ENCODE results near the gene REG4. TPM values are rescaled to one million over a fixed set of nuclear protein-coding genes. Genes with fewer than 3 reads are reported as not detected.

REG4 gene
- total RNA-seq, 1 donor from 2014 or later: not detected

DNA sequence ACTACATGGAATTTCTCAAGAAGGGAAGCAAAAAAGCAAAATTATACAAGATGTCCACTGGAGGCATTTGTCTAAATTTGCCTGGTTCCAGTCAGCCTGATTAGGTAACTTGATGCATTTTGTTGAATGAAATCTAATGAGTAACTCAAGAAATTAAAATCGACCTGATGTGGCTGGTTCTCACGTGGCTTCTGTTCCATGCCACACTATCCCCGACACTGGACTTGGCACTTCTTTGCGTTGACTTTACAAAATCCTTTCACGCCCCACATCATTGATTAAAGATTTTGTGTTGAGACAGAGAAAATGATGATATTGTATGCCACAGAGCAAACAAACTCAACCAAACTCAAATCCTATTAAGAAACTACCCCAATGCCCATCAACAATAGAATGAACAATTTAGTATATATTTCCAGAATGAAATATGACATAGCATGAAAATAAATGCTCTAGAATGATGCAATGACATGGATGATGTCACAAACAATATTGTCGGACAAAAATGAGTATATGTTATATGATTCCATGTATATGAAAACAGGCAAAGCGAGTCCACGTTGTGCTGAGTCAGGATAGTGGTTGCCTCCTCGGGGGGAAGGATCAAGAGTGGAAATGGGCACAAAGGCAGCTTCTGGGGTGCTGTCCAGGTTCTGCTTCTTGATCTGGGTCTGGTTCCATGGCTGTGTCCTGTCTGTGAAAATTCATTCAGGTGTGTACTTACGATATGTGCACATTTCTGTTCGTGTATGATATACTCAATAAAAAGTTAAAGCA lies 29.6 kb downstream of the REG4 start:
- no peak for DNase-seq (ENCODE audit: low read depth in 2 of 2)

DNA sequence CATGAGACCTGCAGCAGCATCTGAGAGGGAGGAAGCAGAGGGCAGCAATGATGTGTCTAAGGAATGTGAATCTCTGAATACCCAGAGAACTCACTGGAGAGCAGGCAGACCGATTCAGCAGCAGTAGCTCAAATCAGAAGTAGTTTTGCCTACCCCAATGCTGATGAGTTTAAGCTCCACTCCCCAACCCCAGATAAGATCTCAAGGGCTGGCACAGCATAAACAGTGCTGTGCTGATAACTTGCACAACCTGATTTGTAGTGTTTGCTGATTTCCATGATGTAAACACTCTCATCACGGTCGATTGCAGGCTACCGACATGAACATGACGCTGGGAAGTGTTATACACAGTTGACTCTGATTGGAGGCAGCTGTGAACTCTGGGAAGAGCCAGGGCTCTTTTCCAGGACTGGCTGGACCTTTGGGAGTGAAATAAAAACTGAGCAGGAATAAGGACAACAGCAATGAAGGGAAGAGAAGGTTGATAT lies 31.3 kb downstream of the REG4 start:
- no peak for DNase-seq (ENCODE audit: low read depth in 2 of 2)

- DNase-seq (ENCODE audit: low read depth in 2 of 2): no peak
Observed at GRCh38 chr1:119778886-119779560, 32.2 kb downstream of the REG4 start.

DNA sequence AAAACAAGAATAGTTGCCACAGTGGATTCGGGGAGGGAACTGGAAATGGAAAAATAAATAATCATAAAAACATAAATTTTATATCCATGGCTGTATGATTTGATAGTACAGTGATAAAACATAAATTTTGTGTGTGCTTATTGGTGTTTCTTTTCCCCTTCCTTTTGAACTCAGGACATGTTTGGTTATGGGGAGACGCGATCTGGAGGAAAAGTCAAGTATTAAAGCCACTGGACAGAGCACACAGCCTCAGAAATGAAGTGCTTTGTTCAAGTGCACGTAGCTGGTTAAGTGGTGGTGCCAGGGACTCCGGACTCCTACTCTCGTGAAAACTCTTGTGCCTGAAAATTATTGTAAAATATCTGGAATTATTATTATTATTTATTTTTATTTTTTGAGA lies 32.9 kb downstream of the REG4 start:
- no peak for DNase-seq (ENCODE audit: low read depth in 2 of 2)

DNA sequence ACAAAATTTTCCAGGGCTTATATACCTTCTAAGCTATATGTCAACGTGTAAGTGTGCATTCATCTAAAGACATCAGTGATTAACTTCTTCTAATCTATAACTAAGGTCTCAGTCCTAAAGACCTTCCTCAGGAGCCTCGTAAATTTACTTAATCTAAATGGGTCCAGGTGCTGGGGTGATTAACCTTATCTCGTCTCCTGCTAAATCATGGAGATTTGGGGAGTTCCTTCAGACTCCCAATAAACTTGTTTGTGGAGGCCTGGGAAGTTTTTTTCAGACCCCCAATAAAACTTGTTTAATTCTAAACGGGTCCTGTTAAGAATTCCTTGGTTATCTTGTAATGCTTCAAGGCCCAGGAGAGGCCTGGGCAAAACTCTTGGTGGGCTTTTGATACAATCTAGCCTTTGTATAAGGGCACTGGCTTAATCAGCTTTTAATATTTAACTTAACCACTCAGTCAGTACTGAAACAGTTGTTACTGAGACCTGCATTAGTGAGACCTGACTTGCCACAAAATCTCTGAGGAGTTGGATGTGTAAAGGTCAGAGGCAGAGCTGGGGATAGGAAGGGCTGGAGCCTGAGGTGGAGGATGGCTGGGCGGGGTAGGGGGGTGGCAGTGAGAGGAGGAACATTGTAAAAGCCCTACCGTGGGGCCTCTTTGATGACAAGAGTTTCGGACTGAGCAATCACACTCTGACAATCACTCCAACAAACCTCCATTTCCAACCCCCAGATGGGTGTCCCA lies 36.3 kb downstream of the REG4 start:
- no peak for DNase-seq (ENCODE audit: low read depth in 2 of 2)

DNA sequence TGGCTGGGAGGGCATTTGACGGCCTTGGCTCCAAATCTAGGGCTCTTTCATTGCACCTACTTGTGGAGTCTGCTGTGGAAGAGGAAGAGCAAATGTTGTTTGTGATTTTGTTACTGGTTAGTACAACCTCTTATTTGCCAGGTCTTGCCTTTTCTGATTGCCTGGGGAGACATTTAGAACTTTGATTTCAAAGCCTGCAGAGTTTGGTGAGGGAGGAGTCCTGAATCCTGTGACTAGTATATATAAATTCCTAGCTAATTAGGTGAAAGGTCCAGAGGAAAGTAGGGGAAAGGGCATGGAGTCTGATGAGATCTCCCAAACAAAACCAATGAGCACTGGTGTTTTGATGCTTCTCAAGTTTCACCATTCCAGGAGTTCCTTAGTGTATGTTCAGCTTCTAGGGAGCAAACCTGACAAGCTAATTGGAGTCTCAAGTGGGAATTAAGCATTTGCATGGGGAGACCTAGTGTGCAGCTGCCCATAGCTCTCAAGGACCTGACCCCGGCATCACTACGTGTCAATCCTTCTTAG lies 37.5 kb downstream of the REG4 start:
- DNase-seq (ENCODE audit: low read depth in 2 of 2): no peak

GRCh38 chr1:119772298-119772697 lies 39.0 kb downstream of the REG4 start:
- no peak for DNase-seq (ENCODE audit: low read depth in 2 of 2)

GRCh38 chr1:119771770-119772169 lies 39.5 kb downstream of the REG4 start:
- DNase-seq (ENCODE audit: low read depth in 2 of 2): no peak

DNA sequence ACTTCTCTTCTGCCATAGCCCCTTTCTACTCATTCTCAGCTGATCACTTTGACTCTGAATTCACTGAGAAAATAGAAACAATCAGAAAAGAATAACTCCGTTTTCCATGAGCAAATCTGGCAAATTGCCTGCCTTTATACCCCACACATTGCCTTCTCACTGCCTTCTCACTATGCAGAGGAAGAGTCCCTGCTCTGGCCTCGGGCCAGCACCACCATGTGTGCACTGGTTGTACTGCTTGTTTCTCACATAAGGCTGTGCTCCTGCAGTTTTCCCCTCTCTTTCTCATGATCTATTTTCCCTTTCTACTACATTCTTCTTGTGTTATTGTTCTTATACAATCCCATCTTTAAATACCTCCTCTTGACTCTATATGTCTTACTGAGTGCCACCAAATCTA lies 40.2 kb downstream of the REG4 start:
- DNase-seq (ENCODE audit: low read depth in 2 of 2): peak in 1 of 2 donors; percentile 49

DNA sequence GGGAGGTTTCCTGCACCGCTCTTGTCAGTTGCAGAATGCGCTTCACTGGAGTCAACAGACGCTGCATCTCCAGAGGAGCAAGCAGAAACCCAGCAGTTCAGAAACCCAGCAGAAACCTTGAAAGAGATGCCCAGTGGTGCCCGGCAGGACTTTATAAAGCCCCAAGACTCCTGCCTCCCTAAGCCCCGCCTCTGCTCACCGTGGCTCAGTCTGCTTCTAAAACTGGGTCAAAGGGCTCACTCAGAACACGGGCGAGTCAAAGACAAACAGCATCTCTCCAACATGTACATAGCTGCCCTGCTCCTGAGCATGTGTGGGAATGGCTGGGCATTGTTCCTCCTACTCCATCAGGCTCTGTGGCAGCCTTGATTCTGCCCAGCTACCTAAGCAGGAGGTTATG lies 42.5 kb downstream of the REG4 start, which contains the start of gene HMGCS2:
Gene HMGCS2 (minus strand): TSS at position 128 of the 400 bp plus-strand sequence. CDS start 61 bp downstream, at position 67.
- DNase-seq (ENCODE audit: low read depth in 2 of 2): no peak

GRCh38 chr1:119767486-119767885 lies 43.8 kb downstream of the REG4 start:
- DNase-seq (ENCODE audit: low read depth in 2 of 2): no peak

GRCh38 chr1:119766374-119766794 lies 44.9 kb downstream of the REG4 start:
- DNase-seq (ENCODE audit: low read depth in 2 of 2): no peak

- no peak for DNase-seq (ENCODE audit: low read depth in 2 of 2)
Observed at GRCh38 chr1:119764220-119764619, 47.0 kb downstream of the REG4 start.

DNA sequence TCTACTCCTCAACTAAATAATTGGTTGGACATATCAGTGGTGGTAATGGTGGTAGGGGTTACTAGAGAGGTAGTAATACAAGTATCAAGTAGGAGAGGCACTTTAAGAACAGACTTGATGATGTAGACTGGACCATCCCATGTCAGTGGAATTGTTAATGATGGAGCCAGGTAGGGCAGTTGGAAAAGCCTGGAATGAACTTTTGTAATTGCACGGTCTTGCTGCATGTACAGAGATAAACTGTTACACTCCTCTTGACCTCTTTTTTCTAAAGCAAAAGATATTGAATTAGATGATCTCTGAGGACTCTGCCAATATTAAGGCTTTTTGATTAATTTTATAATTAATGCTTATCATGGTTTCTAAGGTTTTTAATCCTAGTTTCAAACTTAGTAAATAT lies 48.3 kb downstream of the REG4 start:
- DNase-seq (ENCODE audit: low read depth in 2 of 2): no peak

- DNase-seq (ENCODE audit: low read depth in 2 of 2): no peak
Observed at GRCh38 chr1:119762409-119762808, 48.9 kb downstream of the REG4 start.

GRCh38 chr1:119758584-119758983 lies 52.7 kb downstream of the REG4 start:
- no peak for DNase-seq (ENCODE audit: low read depth in 2 of 2)

- DNase-seq (ENCODE audit: low read depth in 2 of 2): no peak
Observed at GRCh38 chr1:119752592-119752991, 58.7 kb downstream of the REG4 start.

- no peak for DNase-seq (ENCODE audit: low read depth in 2 of 2)
Observed at GRCh38 chr1:119748040-119748439, 63.2 kb downstream of the REG4 start.

DNA sequence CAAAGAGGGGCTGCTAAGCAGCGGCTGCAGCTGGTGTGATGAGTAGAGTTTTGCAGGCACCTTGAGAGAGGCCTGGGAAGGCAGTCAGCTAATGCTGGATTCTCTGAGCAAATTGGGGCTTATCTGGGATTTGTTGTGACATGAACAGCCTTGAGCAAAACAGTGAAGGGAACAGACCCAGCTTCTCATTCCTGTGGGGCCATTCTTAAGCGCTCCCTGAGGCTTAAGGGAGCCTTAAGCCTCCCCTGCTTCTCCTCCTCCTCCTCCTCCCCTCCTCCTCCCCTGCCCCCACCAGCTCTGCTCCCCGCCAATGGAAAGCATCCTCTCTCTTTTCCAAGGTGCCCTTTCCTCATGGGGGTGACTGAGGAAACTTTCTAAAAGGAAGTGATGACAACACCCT lies 63.8 kb downstream of the REG4 start:
- no peak for DNase-seq (ENCODE audit: low read depth in 2 of 2)

DNA sequence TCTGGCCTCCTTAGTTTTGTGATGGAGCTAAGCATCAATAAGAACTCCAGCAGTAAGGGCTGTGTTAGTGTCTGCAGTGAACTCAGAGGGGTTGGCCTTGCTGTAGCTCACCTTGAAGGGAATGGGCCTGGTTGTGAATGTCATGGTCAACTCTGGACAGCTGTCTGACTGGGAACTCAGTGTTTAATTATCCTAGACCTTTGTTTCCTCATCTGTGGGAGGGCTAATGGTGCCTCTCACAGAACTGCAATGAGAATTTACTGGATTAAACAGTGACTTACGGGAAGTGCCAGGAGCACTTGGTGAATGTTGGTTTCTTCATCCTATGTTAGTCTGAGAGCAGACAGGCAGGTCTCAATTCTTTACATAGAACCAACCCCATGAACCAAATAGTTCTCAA lies 66.2 kb downstream of the REG4 start:
- no peak for DNase-seq (ENCODE audit: low read depth in 2 of 2)

- DNase-seq (ENCODE audit: low read depth in 2 of 2): no peak
Observed at GRCh38 chr1:119744598-119744942, 66.7 kb downstream of the REG4 start.
